Astrocyte of the spinal cord (primary cell): Measurements from ENCODE around the gene INPP5J.

Experiments
- DNase-seq: peaks from one replicate; pipeline ENCODE4 v3.0.0; 2011; ENCODE audit warnings: low read depth, low spot score
- H3K4me3 ChIP-seq: 2 replicates; pipeline ENCODE4 v1.5.1; 2011; ENCODE audit warnings: low read depth, mild to moderate bottlenecking, low read length, moderate library complexity
- CTCF ChIP-seq: IDR thresholded peaks from 2 replicates; pipeline ENCODE4 v1.5.1; 2012; ENCODE audit warnings: low read depth, mild to moderate bottlenecking, low read length, inconsistent platforms
- in situ Hi-C: cut with HindIII; loops from 2 replicates; pipeline ENCODE4 v1.10.0; 2017; ENCODE audit warnings: low sequenced_read_pairs

INPP5J gene

GRCh38 chr22:31127181-31127772, 4.5 kb downstream of the INPP5J start:
- no peak overlapping the region for H3K4me3 ChIP-seq
- in situ Hi-C loops: no loop called here
- no peak for DNase-seq
- no peak for TF ChIP-seq CTCF

GRCh38 chr22:31128156-31128555, 5.4 kb downstream of the INPP5J start:
- in situ Hi-C loops: no loop called here
- no peak for DNase-seq
- H3K4me3 ChIP-seq: no peak overlapping the region
- TF ChIP-seq CTCF: no peak

DNA sequence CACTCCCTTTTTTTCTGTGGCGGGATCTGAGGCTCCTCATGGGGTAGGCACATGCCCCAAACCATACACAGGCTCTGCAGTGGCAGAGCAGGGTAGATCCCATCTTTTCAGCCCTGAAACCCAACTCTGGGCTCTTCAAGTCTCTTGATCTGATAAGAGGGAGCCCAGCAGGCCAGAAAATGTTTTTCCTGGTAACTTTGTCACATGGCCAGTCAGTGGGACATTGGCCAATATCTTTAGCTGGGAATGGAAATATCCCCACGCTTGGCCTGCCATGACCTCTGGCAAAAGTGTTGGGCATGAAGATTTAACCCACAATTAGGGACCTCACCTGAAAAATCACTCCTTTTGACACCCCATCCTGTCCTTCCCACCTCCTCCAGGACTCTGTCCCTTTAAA, 8.1 kb downstream of the INPP5J start:
- in situ Hi-C loops: no loop called here
- TF ChIP-seq CTCF: no peak
- no peak for DNase-seq
- H3K4me3 ChIP-seq: no peak overlapping the region

DNA sequence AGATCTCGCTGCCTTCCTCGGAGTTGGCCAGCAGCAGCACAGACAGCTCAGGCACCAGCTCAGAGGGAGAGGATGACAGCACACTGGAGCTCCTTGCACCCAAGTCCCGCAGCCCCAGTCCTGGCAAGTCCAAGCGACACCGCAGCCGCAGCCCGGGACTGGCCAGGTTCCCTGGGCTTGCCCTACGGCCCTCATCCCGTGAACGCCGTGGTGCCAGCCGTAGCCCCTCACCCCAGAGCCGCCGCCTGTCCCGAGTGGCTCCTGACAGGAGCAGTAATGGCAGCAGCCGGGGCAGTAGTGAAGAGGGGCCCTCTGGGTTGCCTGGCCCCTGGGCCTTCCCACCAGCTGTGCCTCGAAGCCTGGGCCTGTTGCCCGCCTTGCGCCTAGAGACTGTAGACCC, 11.1 kb downstream of the INPP5J start:
- in situ Hi-C loops: no loop called here
- no peak for TF ChIP-seq CTCF
- no peak overlapping the region for H3K4me3 ChIP-seq
- DNase-seq: no peak

DNA sequence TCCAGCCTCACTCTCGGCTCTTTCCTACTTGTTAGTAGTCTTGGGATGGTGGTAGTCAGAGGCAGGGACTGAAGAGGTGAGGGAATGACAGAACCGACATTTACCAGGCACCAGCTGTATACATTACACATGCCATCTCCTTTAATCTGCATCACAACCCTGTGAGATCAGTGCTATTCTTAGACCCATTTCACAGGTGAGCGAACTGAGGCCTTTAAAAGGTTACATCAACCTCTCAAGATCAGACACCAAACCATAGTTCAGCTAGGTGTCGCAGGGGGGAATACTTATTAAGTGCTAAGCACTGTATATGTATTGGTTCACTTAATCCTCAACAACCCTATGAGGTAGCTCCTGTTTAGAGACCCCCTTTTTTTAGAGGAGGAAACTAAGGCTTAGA, 11.9 kb downstream of the INPP5J start:
- no peak overlapping the region for H3K4me3 ChIP-seq
- no peak for TF ChIP-seq CTCF
- in situ Hi-C loops: no loop called here
- no peak for DNase-seq

DNA sequence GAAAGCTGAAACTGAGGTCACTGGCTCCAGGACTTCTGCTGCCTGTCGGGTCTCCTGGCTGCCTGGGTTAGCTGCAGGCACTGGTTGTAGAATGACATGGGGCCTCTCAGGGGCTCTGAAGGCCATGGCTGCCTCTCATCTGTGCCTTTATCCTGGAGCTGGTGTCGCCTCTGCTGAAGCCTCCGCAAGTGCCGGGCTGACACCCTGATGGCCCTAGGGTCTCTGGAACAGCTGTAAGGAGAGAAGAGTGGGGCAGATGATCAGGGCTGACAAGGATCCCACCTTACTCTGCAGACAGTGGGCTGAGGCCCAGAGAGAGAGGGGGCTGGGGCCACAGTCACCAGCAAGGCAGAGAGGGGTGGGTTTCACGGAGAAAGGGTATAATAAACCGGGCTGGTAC, 12.9 kb downstream of the INPP5J start:
- no peak overlapping the region for H3K4me3 ChIP-seq
- in situ Hi-C loops: no loop called here
- no peak for DNase-seq
- no peak for TF ChIP-seq CTCF

- no peak for DNase-seq
- no peak overlapping the region for H3K4me3 ChIP-seq
- TF ChIP-seq CTCF: no peak
- in situ Hi-C loops: no loop called here
Observed at GRCh38 chr22:31136155-31136554, 13.4 kb downstream of the INPP5J start.
